A673 (cell line): Measurements from ENCODE around the gene HDAC4.

Source experiments
- EZH2 ChIP-seq: fragments of 200-600 bp; sonication (generic); IDR thresholded peaks from 2 replicates; pipeline ENCODE4 v1.6.1; 2017; ENCODE audit warnings: borderline replicate concordance, low read depth, mild to moderate bottlenecking, mixed read lengths, antibody characterized with exemption, low read length; ENCODE audit not compliant: poor library complexity, severe bottlenecking
- TF ChIP-seq, protein P1 (sequence below): fragments of 300-800, 200-600 bp; sonication (generic); conservative IDR thresholded peaks from 2 replicates; pipeline ENCODE4 v1.5.1; 2017; ENCODE audit warnings: low read depth, mild to moderate bottlenecking, antibody characterized with exemption, low read length, moderate library complexity, mixed read lengths

DNA sequence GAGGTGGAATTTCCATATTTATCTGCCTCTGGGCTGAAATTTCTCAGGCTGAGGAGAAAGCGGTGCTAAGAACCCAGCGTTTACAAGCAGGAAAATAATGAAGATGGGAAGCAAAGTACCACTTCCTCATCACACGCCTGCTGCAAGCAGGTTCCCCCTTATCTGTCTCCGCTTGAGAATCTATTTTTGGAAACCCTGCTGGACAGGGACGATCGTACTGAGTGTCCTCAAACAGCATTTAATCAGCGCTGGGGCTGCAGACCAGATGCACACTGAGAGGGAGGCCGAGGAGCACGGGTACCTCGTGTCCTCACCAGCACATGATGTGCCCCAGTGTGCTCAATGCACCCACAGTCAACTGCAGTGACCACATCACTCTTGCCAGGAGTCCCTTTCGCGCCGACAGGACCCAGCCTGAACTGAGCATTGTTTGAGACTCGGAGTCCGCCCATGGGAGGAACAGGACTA lies 160.4 kb downstream of the HDAC4 start:
- TF ChIP-seq, protein P1, sequence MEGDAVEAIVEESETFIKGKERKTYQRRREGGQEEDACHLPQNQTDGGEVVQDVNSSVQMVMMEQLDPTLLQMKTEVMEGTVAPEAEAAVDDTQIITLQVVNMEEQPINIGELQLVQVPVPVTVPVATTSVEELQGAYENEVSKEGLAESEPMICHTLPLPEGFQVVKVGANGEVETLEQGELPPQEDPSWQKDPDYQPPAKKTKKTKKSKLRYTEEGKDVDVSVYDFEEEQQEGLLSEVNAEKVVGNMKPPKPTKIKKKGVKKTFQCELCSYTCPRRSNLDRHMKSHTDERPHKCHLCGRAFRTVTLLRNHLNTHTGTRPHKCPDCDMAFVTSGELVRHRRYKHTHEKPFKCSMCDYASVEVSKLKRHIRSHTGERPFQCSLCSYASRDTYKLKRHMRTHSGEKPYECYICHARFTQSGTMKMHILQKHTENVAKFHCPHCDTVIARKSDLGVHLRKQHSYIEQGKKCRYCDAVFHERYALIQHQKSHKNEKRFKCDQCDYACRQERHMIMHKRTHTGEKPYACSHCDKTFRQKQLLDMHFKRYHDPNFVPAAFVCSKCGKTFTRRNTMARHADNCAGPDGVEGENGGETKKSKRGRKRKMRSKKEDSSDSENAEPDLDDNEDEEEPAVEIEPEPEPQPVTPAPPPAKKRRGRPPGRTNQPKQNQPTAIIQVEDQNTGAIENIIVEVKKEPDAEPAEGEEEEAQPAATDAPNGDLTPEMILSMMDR: no peak
- no peak for TF ChIP-seq EZH2
